HEK293T (cell line): Measurements from ENCODE around the gene ISCA1.

ENCODE experiments used
- CTCF ChIA-PET: fragments of 350-600 bp; formaldehyde crosslinking; extraction: SDS; loops from one replicate; lab custom pipeline; 2021; ENCODE audit warnings: antibody characterized with exemption, inconsistent platforms; lab: Yijun Ruan, JAX
- POLR2A ChIA-PET: fragments of 350-600 bp; formaldehyde crosslinking; extraction: SDS; loops from one replicate; lab custom pipeline; 2020; ENCODE audit warnings: antibody characterized with exemption, inconsistent platforms; lab: Yijun Ruan, JAX
- DNase-seq: peaks from one replicate; pipeline ENCODE4 v3.0.0; 2012; ENCODE audit warnings: mixed read lengths; ENCODE audit errors: extremely low spot score
- ARNT ChIP-seq: fragments of 450-650 bp; IDR thresholded peaks from 2 replicates; pipeline ENCODE4 v1.6.1; 2017; ENCODE audit warnings: mild to moderate bottlenecking
- BHLHE40 ChIP-seq: fragments of 450-650 bp; IDR thresholded peaks from 2 replicates; pipeline ENCODE4 v1.6.1; 2016; ENCODE audit warnings: mild to moderate bottlenecking, moderate library complexity, borderline replicate concordance
- CTBP1 ChIP-seq: fragments of 450-650 bp; IDR thresholded peaks from 2 replicates; pipeline ENCODE4 v1.6.1; 2016; ENCODE audit warnings: borderline replicate concordance
- ELF4 ChIP-seq: fragments of 450-650 bp; IDR thresholded peaks from 2 replicates; pipeline ENCODE4 v1.6.1; 2017; ENCODE audit warnings: antibody characterized with exemption
- FOXA1 ChIP-seq: fragments of 450-650 bp; IDR thresholded peaks from 2 replicates; pipeline ENCODE4 v1.6.1; 2016; ENCODE audit warnings: mild to moderate bottlenecking
- FOXK2 ChIP-seq: fragments of 450-650 bp; IDR thresholded peaks from 2 replicates; pipeline ENCODE4 v1.6.1; 2016; ENCODE audit warnings: mild to moderate bottlenecking
- FOXM1 ChIP-seq: fragments of 450-650 bp; IDR thresholded peaks from 2 replicates; pipeline ENCODE4 v1.6.1; 2017; ENCODE audit warnings: mild to moderate bottlenecking, borderline replicate concordance
- HDGF ChIP-seq: fragments of 450-650 bp; IDR thresholded peaks from 2 replicates; pipeline ENCODE4 v1.6.1; 2017; ENCODE audit warnings: antibody characterized with exemption, borderline replicate concordance
- L3MBTL2 ChIP-seq: fragments of 450-650 bp; conservative IDR thresholded peaks from 2 replicates; pipeline ENCODE4 v1.6.1; 2016; ENCODE audit warnings: mild to moderate bottlenecking
- LEF1 ChIP-seq: fragments of 450-650 bp; IDR thresholded peaks from 2 replicates; pipeline ENCODE4 v1.6.1; 2017; ENCODE audit warnings: mild to moderate bottlenecking, borderline replicate concordance
- NFRKB ChIP-seq: fragments of 450-650 bp; IDR thresholded peaks from 2 replicates; pipeline ENCODE4 v1.6.1; 2016; ENCODE audit warnings: mild to moderate bottlenecking, moderate library complexity
- PKNOX1 ChIP-seq: fragments of 450-650 bp; IDR thresholded peaks from 2 replicates; pipeline ENCODE4 v1.6.1; 2016
- SP1 ChIP-seq: fragments of 450-650 bp; IDR thresholded peaks from 2 replicates; pipeline ENCODE4 v1.6.1; 2017
- SUZ12 ChIP-seq: fragments of 450-650 bp; IDR thresholded peaks from 2 replicates; pipeline ENCODE4 v1.6.1; 2016; ENCODE audit warnings: mild to moderate bottlenecking
- TARDBP ChIP-seq: fragments of 450-650 bp; IDR thresholded peaks from 2 replicates; pipeline ENCODE4 v1.6.1; 2016
- ZNF384 ChIP-seq: fragments of 450-650 bp; IDR thresholded peaks from 2 replicates; pipeline ENCODE4 v1.6.1; 2016

Gene ISCA1

GRCh38 chr9:86253577-86253976 lies 28.8 kb downstream of the ISCA1 start:
- ChIA-PET POLR2A (no interaction called here), CTCF (no interaction called here)
- no peak for DNase-seq
- TF ChIP-seq HDGF: no peak
- TF ChIP-seq CTBP1: no peak
- TF ChIP-seq BHLHE40: no peak
- no peak for TF ChIP-seq NFRKB
- TF ChIP-seq FOXK2: no peak
- TF ChIP-seq TARDBP: no peak
- no peak for TF ChIP-seq PKNOX1
- no peak for TF ChIP-seq SP1
- no peak for TF ChIP-seq ZNF384
- TF ChIP-seq LEF1: no peak

DNA sequence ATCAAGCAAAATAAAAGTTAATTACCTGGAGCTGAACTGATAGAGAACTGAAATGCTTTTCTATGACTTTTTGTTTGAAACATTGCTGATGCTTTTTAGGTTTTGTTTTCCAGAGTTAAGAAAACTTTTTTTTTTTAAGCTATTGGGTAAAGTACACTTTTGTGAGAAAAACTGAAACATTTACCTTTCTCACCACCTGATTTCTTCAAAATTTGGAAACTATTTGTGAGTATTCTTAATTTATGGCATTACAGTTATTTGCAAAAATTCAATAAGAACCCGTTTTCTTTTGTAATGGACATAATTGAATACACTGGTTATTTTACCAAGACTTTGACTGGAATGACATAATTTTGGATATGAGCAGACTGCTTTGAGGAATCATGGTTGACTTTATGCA lies 29.5 kb downstream of the ISCA1 start:
- TF ChIP-seq ZNF384 (no peak), TARDBP (no peak), NFRKB (no peak), CTBP1 (no peak), PKNOX1 (no peak), SUZ12 (no peak), ELF4 (no peak), ARNT (no peak), SP1 (no peak), FOXM1 (no peak), L3MBTL2 (no peak), LEF1 (no peak), HDGF (no peak)
- no peak for DNase-seq
- ChIA-PET POLR2A (no interaction called here), CTCF (no interaction called here)

DNA sequence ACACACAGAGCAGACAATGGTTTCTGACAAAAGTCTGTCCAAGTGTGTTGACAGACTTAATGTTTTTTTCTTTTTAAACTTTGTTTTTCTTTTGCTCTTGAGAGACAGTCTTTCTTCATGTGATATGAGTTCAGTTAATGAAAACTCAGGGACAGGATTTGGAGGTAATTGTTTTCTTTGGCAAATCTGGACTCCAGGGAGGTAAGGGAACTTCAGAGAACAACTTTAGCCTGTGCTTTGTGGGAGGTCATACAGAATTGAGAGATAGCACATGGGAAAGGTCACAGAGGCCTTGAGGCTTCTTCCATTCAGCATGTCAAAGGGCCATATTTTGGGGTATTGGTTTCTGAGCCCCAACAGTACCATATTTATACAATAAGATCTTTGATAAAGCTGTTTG lies 32.2 kb downstream of the ISCA1 start:
- DNase-seq: no peak
- ChIA-PET CTCF (no interaction called here), POLR2A (no interaction called here)
- TF ChIP-seq NFRKB: no peak
- TF ChIP-seq CTBP1: no peak
- TF ChIP-seq FOXM1: no peak
- TF ChIP-seq TARDBP: no peak
- TF ChIP-seq PKNOX1: no peak
- no peak for TF ChIP-seq HDGF
- TF ChIP-seq LEF1: no peak
- no peak for TF ChIP-seq ARNT
- no peak for TF ChIP-seq SP1
- no peak for TF ChIP-seq ZNF384
- TF ChIP-seq ELF4: no peak
- TF ChIP-seq L3MBTL2: no peak
- TF ChIP-seq FOXA1: no peak
- TF ChIP-seq SUZ12: no peak
- no peak for TF ChIP-seq FOXK2

DNA sequence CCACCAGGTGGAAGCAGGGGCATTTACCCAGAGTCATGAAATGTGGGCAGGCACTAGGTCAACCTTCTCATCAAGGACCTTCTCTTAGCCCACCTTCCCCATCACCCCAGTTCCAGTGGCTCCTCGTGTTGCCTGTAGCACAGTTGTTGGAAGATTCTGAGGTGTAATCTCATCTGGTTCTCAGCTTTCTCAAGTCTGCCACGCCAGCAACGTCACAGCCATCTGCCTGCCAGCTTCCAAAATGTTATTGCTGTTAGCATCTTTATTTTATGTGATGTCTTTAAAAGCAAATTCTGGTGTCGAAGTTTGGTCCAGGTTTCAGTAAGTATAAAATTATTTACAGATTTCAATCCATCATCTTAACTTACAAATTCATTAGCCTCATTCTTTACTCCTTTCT lies 33.6 kb downstream of the ISCA1 start:
- ChIA-PET POLR2A (no interaction called here), CTCF (no interaction called here)
- no peak for TF ChIP-seq BHLHE40
- TF ChIP-seq L3MBTL2: no peak
- no peak for TF ChIP-seq NFRKB
- no peak for TF ChIP-seq FOXM1
- TF ChIP-seq HDGF: no peak
- TF ChIP-seq SUZ12: no peak
- TF ChIP-seq ARNT: no peak
- TF ChIP-seq FOXK2: no peak
- DNase-seq: no peak

- ChIA-PET CTCF (interaction anchor here (0.7 to 1.3 kb wide), 2 partner anchors 45 to 374 kb away, joined by 3 to 4 read pairs; no protein-coding TSS in a partner anchor), POLR2A (no interaction called here)
- TF ChIP-seq L3MBTL2 (no peak), FOXM1 (no peak), PKNOX1 (no peak)
- DNase-seq: peak; percentile 19
Measured at GRCh38 chr9:86246752-86247161, 35.6 kb downstream of the ISCA1 start.

DNA sequence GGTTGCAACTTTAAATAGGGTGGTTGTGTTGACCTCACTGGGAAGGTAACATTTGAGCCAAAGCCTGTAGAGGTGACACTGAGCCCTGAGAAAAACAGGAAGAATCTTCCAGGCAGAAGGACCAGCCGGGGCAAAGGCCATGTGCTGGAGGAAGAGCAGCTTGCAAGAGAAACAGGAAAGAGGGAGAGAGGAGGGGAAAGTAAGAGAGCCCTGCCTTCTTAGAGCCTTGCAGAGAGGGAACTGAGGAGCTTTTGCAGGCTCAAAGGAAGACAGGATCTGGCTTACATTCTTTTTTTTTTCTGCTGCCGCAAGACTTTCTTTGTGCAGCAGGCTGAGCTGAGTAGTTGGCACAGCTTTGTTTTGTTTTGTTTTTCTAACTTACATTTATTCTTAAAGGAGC lies 40.3 kb downstream of the ISCA1 start:
- no peak for TF ChIP-seq FOXM1
- no peak for TF ChIP-seq SUZ12
- TF ChIP-seq FOXA1: no peak
- TF ChIP-seq L3MBTL2: no peak
- no peak for TF ChIP-seq ELF4
- no peak for TF ChIP-seq ZNF384
- no peak for TF ChIP-seq TARDBP
- no peak for TF ChIP-seq NFRKB
- TF ChIP-seq FOXK2: no peak
- no peak for TF ChIP-seq CTBP1
- no peak for TF ChIP-seq PKNOX1
- no peak for TF ChIP-seq LEF1
- no peak for TF ChIP-seq BHLHE40
- TF ChIP-seq SP1: no peak
- TF ChIP-seq ARNT: no peak
- no peak for TF ChIP-seq HDGF
- no peak for DNase-seq
- ChIA-PET POLR2A (no interaction called here), CTCF (interaction anchor here (0.7 kb wide), 1 partner anchor 21 kb away, joined by 7 read pairs; no protein-coding TSS in a partner anchor)
